Activated CD8-positive, alpha-beta T cell treated with anti-CD3 and anti-CD28 coated beads, Interleukin-2, amount 10 ng/mL, durations not matched to agents 7 days and 5 days (primary cell): ENCODE results near the gene HS1BP3. TPM values are rescaled to one million over a fixed set of nuclear protein-coding genes. Genes with fewer than 3 reads are reported as not detected.

Experiments used
- ATAC-seq: fragments of 150-1000 bp; cut with Tn5 transposase; one replicate; pipeline ENCODE4 v1.10.0; 2021; ENCODE audit warnings: moderate library complexity
- CTCF ChIA-PET: fragments of 350-600 bp; sonication (Branson Sonifier 250); formaldehyde crosslinking; loops from one replicate; lab custom pipeline; 2021; ENCODE audit warnings: antibody characterized with exemption; lab: Charles Lee
- POLR2A ChIA-PET: fragments of 350-600 bp; sonication (Branson Sonifier 250); formaldehyde crosslinking; loops from one replicate; lab custom pipeline; 2021; ENCODE audit warnings: antibody characterized with exemption; lab: Charles Lee
- DNase-seq: peaks from one replicate; pipeline ENCODE4 v3.0.0-alpha.2; 2020
- H3K27ac Mint-ChIP-seq: one replicate; pipeline ENCODE4 v1.8.0; 2021; ENCODE audit warnings: mild to moderate bottlenecking, mixed read lengths
- H3K27me3 Mint-ChIP-seq: one replicate; pipeline ENCODE4 v1.8.0; 2021; ENCODE audit warnings: low read depth, mixed read lengths
- H3K36me3 Mint-ChIP-seq: one replicate; pipeline ENCODE4 v1.8.0; 2021; ENCODE audit warnings: low read depth, mixed read lengths
- H3K4me1 Mint-ChIP-seq: one replicate; pipeline ENCODE4 v1.8.0; 2021; ENCODE audit warnings: low read depth, mixed read lengths
- H3K4me3 Mint-ChIP-seq: one replicate; pipeline ENCODE4 v1.8.0; 2021; ENCODE audit warnings: mild to moderate bottlenecking, mixed read lengths
- H3K9me3 Mint-ChIP-seq: one replicate; pipeline ENCODE4 v1.8.0; 2022; ENCODE audit warnings: mixed read lengths; ENCODE audit not compliant: insufficient read depth
- total RNA-seq, 2 experiments: library from RNA; stranded (reverse); gene quantifications; one replicate each; pipeline ENCODE4 v1.2.3, GENCODE V29; 2021

HS1BP3 gene
- total RNA-seq, 2 experiments from 2014 or later, result 10.5 to 11.2 TPM

GRCh38 chr2:20599861-20600461 lies 50.9 kb downstream of the HS1BP3 start:
- Mint-ChIP-seq H3K4me3 (no peak overlapping the region), H3K9me3 (no peaks in the 10 kb centered on the region), H3K27ac (no peak overlapping the region), H3K27me3 (no peaks in the 10 kb centered on the region), H3K36me3 (no peaks in the 10 kb centered on the region), H3K4me1 (peaks cover 20% of the 10 kb centered on the region)
- CTCF ChIA-PET, result interaction anchor here (1.2 kb wide), 1 partner anchor 43 kb away, joined by 4 read pairs; no protein-coding TSS in a partner anchor
- ATAC-seq (no peak), DNase-seq (no peak)
- POLR2A ChIA-PET, result interaction anchor here (0.7 kb wide), 1 partner anchor 21 kb away, joined by 3 read pairs; no protein-coding TSS in a partner anchor

GRCh38 chr2:20599001-20599600 lies 51.8 kb downstream of the HS1BP3 start:
- CTCF ChIA-PET, result interaction anchor here (1.2 kb wide), 1 partner anchor 44 kb away, joined by 4 read pairs; no protein-coding TSS in a partner anchor
- no peak for DNase-seq
- H3K36me3 Mint-ChIP-seq, result no peaks in the 10 kb centered on the region
- ATAC-seq, result no peak
- H3K27me3 Mint-ChIP-seq, result no peaks in the 10 kb centered on the region
- H3K4me1 Mint-ChIP-seq, result peaks cover 20% of the 10 kb centered on the region
- H3K4me3 Mint-ChIP-seq, result no peak overlapping the region
- POLR2A ChIA-PET, result interaction anchor here (0.7 kb wide), 1 partner anchor 20 kb away, joined by 3 read pairs; no protein-coding TSS in a partner anchor
- no peak overlapping the region for H3K27ac Mint-ChIP-seq
- H3K9me3 Mint-ChIP-seq, result no peaks in the 10 kb centered on the region

- no peaks in the 10 kb centered on the region for H3K36me3 Mint-ChIP-seq
Measured at GRCh38 chr2:20597860-20598183, 53.1 kb downstream of the HS1BP3 start.

GRCh38 chr2:20596973-20597859 lies 53.7 kb downstream of the HS1BP3 start:
- no peak for DNase-seq
- Mint-ChIP-seq H3K9me3 (no peaks in the 10 kb centered on the region), H3K27me3 (no peaks in the 10 kb centered on the region), H3K4me1 (peaks cover 20% of the 10 kb centered on the region), H3K27ac (peak overlapping the region; percentile 71), H3K4me3 (no peak overlapping the region), H3K36me3 (no peaks in the 10 kb centered on the region)
- ChIA-PET CTCF (interaction anchor here (2.9 kb wide), 1 partner anchor 54 kb away, joined by 12 read pairs; the partner anchor contains the start of gene HS1BP3), POLR2A (no interaction called here)
- no peak for ATAC-seq

More at GRCh38 chr2:20597860-20598183, 53.1 kb downstream of the HS1BP3 start:
- POLR2A ChIA-PET, result no interaction called here
- CTCF ChIA-PET, result no interaction called here
- ATAC-seq (no peak), DNase-seq (no peak)
- no peaks in the 10 kb centered on the region for H3K9me3 Mint-ChIP-seq
- H3K27ac Mint-ChIP-seq, result no peak overlapping the region
- peaks cover 20% of the 10 kb centered on the region for H3K4me1 Mint-ChIP-seq
- no peak overlapping the region for H3K4me3 Mint-ChIP-seq
- H3K27me3 Mint-ChIP-seq, result no peaks in the 10 kb centered on the region

- CTCF ChIA-PET, result interaction anchor here (1.1 to 2.9 kb wide), 5 partner anchors 44 to 150 kb away, joined by 3 to 12 read pairs (median 5); partner anchors contain the start of genes HS1BP3 and RHOB
- H3K36me3 Mint-ChIP-seq, result no peaks in the 10 kb centered on the region
- H3K27ac Mint-ChIP-seq, result peak overlapping the region; percentile 77
- H3K4me1 Mint-ChIP-seq, result peaks cover 20% of the 10 kb centered on the region
- H3K4me3 Mint-ChIP-seq, result no peak overlapping the region
- no peaks in the 10 kb centered on the region for H3K27me3 Mint-ChIP-seq
- DNase-seq (no peak), ATAC-seq (no peak)
- no peaks in the 10 kb centered on the region for H3K9me3 Mint-ChIP-seq
- POLR2A ChIA-PET, result interaction anchor here (0.6 kb wide), 1 partner anchor 154 kb away, joined by 3 read pairs; no protein-coding TSS in a partner anchor
Measured at GRCh38 chr2:20596193-20596972, 54.5 kb downstream of the HS1BP3 start.

- ChIA-PET CTCF (interaction anchor here (1.1 to 2.9 kb wide), 5 partner anchors 45 to 149 kb away, joined by 3 to 12 read pairs (median 5); partner anchors contain the start of genes HS1BP3 and RHOB), POLR2A (interaction anchor here (0.6 kb wide), 1 partner anchor 153 kb away, joined by 3 read pairs; no protein-coding TSS in a partner anchor)
- peaks cover 20% of the 10 kb centered on the region for H3K4me1 Mint-ChIP-seq
- H3K4me3 Mint-ChIP-seq, result no peak overlapping the region
- H3K27ac Mint-ChIP-seq, result peak overlapping the region; percentile 77
- no peaks in the 10 kb centered on the region for H3K9me3 Mint-ChIP-seq
- no peaks in the 10 kb centered on the region for H3K27me3 Mint-ChIP-seq
- H3K36me3 Mint-ChIP-seq, result no peaks in the 10 kb centered on the region
- peak; percentile 45 for DNase-seq
- peak; percentile 61 for ATAC-seq
Measured at GRCh38 chr2:20595439-20596192, 55.3 kb downstream of the HS1BP3 start.

GRCh38 chr2:20594957-20595356 lies 55.9 kb downstream of the HS1BP3 start:
- ATAC-seq, result no peak
- CTCF ChIA-PET, result interaction anchor here (1.4 to 2.9 kb wide), 2 partner anchors 48 to 56 kb away, joined by 4 to 12 read pairs; partner anchors contain the start of gene HS1BP3
- H3K4me1 Mint-ChIP-seq, result peaks cover 20% of the 10 kb centered on the region

GRCh38 chr2:20594048-20594750 lies 56.7 kb downstream of the HS1BP3 start:
- ChIA-PET CTCF (interaction anchor here (1.4 kb wide), 1 partner anchor 48 kb away, joined by 4 read pairs; no protein-coding TSS in a partner anchor), POLR2A (no interaction called here)
- H3K27ac Mint-ChIP-seq, result peak overlapping the region; percentile 19
- H3K36me3 Mint-ChIP-seq, result no peaks in the 10 kb centered on the region
- ATAC-seq (no peak), DNase-seq (no peak)
- H3K9me3 Mint-ChIP-seq, result no peaks in the 10 kb centered on the region
- H3K27me3 Mint-ChIP-seq, result no peaks in the 10 kb centered on the region
- no peak overlapping the region for H3K4me3 Mint-ChIP-seq
- peaks cover 20% of the 10 kb centered on the region for H3K4me1 Mint-ChIP-seq

More at GRCh38 chr2:20594957-20595356, 55.9 kb downstream of the HS1BP3 start:
- Mint-ChIP-seq H3K27ac (no peak overlapping the region), H3K27me3 (no peaks in the 10 kb centered on the region), H3K4me3 (no peak overlapping the region), H3K36me3 (no peaks in the 10 kb centered on the region), H3K9me3 (no peaks in the 10 kb centered on the region)
- POLR2A ChIA-PET, result no interaction called here
- no peak for DNase-seq

- Mint-ChIP-seq H3K36me3 (no peaks in the 10 kb centered on the region), H3K4me1 (peaks cover 20% of the 10 kb centered on the region), H3K27ac (no peak overlapping the region), H3K9me3 (no peaks in the 10 kb centered on the region), H3K4me3 (no peak overlapping the region), H3K27me3 (no peaks in the 10 kb centered on the region)
- CTCF ChIA-PET, result interaction anchor here (1.4 kb wide), 1 partner anchor 49 kb away, joined by 4 read pairs; no protein-coding TSS in a partner anchor
- DNase-seq, result no peak
- POLR2A ChIA-PET, result no interaction called here
- ATAC-seq, result no peak
Measured at GRCh38 chr2:20593072-20594034, 57.5 kb downstream of the HS1BP3 start.
